Fibroblast of villous mesenchyme (primary cell): ENCODE measurements around the gene RNU7-1. TPM values are rescaled to one million over a fixed set of nuclear protein-coding genes. Genes with fewer than 3 reads are reported as not detected.

ENCODE experiments used
- DNase-seq: peaks from one replicate; pipeline ENCODE4 v3.0.0-alpha.2; 2010; ENCODE audit warnings: low read depth
- H3K4me3 ChIP-seq: 2 replicates; pipeline ENCODE4 v1.5.1; 2011; ENCODE audit warnings: low read depth, mild to moderate bottlenecking, low read length
- CTCF ChIP-seq: IDR thresholded peaks from 2 replicates; pipeline ENCODE4 v1.5.1; 2012; ENCODE audit warnings: low read depth, mild to moderate bottlenecking, low read length; ENCODE audit not compliant: insufficient read depth
- total RNA-seq: library from RNA; depleted of rRNA; stranded (reverse); fragments of >200 nt; gene quantifications from 2 replicates; pipeline ENCODE4 v1.2.3, GENCODE V29; 2012

RNU7-1 gene
- total RNA-seq, 1 donor: not detected

GRCh38 chr12:6959058-6959804 lies 15.6 kb downstream of the RNU7-1 start:
- no peak overlapping the region for H3K4me3 ChIP-seq
- no peak for TF ChIP-seq CTCF
- DNase-seq: no peak

DNA sequence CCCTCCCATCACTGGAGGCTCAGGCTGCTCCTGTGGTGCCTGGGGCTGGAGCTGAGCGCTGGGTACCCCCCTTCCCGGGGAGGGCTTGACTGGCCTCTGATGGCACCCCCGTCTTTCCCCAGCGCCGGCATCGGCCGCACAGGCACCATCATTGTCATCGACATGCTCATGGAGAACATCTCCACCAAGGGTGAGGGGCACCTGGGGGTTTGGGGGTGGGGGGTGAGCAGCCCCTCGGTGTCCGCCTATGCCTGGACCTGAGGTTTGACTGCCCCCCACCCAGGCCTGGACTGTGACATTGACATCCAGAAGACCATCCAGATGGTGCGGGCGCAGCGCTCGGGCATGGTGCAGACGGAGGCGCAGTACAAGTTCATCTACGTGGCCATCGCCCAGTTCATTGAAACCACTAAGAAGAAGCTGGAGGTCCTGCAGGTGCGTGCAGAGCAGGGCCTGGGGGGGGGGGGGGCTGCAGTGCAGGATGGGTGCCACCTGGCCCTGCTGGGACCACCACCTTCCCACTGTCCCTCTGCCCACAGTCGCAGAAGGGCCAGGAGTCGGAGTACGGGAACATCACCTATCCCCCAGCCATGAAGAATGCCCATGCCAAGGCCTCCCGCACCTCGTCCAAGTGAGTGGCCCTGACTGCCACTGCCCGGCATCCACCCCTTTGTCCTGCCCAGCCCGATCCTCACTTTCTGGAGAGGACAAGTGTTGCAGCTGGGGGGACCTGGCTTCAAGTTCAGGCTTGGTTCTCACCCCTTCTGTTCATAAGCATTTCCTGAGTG lies 16.4 kb downstream of the RNU7-1 start:
- H3K4me3 ChIP-seq: no peak overlapping the region
- TF ChIP-seq CTCF: no peak
- DNase-seq: no peak

GRCh38 chr12:6960593-6961277 lies 17.1 kb downstream of the RNU7-1 start:
- peak; percentile 32 for TF ChIP-seq CTCF
- DNase-seq: peak; percentile 36
- H3K4me3 ChIP-seq: peak overlapping the region; percentile 39

DNA sequence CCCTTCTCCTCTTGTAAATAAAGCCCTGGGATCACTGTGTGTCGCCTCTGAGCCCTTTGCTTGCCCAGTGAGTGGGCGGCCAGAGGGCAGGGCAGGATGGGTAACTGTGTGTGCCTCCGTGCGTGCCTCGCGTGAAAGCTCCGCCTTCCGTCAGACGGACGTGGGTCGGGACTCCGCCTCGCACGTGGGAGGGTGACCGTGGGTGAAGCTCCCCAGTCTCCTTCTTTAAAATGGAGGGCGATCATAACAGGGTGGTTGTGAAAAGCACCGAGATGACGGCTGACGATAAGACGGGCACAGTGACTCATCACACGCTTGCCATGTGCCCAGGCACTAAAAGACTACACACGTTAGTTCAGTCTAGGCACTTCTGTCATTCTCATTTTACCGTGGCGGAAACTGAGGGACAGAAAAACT lies 17.7 kb downstream of the RNU7-1 start:
- TF ChIP-seq CTCF: no peak
- peak overlapping the region; percentile 39 for H3K4me3 ChIP-seq
- peak; percentile 78 for DNase-seq

DNA sequence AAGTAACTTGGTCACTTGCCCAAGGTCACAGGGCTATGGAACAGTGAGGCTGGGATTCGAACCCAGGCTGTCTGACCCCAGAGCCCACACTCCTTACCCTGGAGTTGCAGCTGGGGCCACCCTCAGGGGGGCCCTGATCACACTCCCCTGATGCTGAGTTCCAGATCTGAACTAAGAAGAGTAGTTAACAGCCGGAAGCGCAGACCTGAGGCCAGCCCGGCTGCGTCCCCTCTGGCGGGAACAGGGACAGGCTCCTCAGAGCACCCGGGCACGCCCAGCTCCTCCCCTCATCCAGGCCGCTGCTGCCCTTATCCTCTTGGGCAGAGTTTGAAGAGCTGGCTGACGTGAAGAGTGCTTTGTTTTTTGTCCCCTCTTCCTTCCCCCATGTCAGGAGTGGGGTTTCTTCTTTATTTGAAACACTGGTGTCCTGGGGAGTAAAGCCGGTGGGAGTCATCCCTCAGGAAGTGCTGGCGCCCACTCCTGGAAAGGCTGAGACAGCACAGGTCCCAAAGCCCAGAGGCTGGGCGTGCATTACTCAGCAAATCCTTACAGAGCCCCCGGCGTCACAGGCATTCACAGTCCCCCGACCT lies 18.2 kb downstream of the RNU7-1 start:
- peak; percentile 81 for DNase-seq
- peak; percentile 61 for TF ChIP-seq CTCF
- H3K4me3 ChIP-seq: peak overlapping the region; percentile 39

DNA sequence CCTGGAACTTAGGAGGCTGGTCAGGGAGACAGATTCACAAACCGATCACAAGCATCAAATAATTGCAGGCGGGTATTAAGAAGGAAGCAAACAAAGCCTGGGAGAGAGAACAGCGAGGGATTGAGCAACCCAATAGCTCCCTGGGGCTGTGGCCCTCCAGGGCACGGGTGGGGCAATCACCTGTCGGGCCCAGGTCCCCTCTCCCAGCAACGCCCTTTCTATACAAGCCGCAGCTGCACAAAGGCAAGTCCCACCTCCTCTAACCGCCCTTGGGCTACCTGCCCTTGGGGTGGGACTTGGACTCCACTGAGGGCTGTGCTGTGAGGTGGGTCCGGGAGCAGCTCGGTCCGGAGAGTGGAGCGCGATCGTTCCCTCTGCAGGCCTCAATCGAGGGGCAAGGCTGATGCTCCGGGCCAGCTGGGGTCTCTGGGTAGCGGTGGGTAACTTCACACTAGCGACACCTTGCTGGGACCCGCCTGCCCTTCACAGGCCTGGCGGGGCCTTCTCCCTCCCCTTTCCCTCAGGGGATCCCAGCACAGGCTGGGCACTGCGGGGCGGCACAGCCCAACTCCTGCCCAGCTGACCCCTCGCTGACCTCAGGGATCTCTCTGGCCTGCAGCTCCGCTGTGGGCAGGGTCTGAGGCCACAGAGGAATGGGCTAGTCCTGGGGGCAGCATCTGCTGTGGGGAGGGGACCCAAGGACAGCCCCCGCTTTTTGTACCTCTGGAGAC lies 18.8 kb downstream of the RNU7-1 start:
- no peak for TF ChIP-seq CTCF
- no peak for DNase-seq
- H3K4me3 ChIP-seq: no peak overlapping the region
